ENCODE results near the gene SRA1. TPM values are rescaled to one million over a fixed set of nuclear protein-coding genes. Genes with fewer than 3 reads are reported as not detected.
A peak's percentile ranks its signal among the peaks of the same experiment; 100 is the strongest.

SRA1 gene
- total and polyA plus RNA-seq, 2 of the 13 experiments (the other 11 are each of a cell fraction or from before 2014, with no cell fraction given): 14.2 to 32.8 TPM

GRCh38 chr5:140546851-140547507 lies 10.3 kb downstream of the SRA1 start (continued):
- TF ChIP-seq, protein P1, sequence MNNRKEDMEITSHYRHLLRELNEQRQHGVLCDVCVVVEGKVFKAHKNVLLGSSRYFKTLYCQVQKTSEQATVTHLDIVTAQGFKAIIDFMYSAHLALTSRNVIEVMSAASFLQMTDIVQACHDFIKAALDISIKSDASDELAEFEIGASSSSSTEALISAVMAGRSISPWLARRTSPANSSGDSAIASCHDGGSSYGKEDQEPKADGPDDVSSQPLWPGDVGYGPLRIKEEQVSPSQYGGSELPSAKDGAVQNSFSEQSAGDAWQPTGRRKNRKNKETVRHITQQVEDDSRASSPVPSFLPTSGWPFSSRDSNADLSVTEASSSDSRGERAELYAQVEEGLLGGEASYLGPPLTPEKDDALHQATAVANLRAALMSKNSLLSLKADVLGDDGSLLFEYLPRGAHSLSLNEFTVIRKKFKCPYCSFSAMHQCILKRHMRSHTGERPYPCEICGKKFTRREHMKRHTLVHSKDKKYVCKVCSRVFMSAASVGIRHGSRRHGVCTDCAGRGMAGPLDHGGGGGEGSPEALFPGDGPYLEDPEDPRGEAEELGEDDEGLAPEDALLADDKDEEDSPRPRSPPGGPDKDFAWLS (CRISPR knock-in tag; IDR thresholded peaks at IDR 0.05; ENCODE audit: borderline replicate concordance): no peak
- TF ChIP-seq ATAD3A (CRISPR knock-in tag; IDR thresholded peaks at IDR 0.05) (no peak), ZKSCAN8 (CRISPR knock-in tag; IDR thresholded peaks at IDR 0.05; ENCODE audit: borderline replicate concordance) (no peak), ZFX (CRISPR knock-in tag; IDR thresholded peaks at IDR 0.05; ENCODE audit: low read depth) (peak; percentile 75), NR2C2 (CRISPR knock-in tag; IDR thresholded peaks at IDR 0.05; ENCODE audit: borderline replicate concordance) (0 out of 2 replicates have a peak, but pooled peaks have one; percentile 31), IRF2 (CRISPR knock-in tag; IDR thresholded peaks at IDR 0.05) (no peak; the same call in 1 of the 2 replicates), MAX (IDR thresholded peaks at IDR 0.05) (peak; percentile 23; the same call in 1 of the 2 replicates), ZSCAN9 (CRISPR knock-in tag; IDR thresholded peaks at IDR 0.05; ENCODE audit: borderline replicate concordance) (no peak), SIN3B (IDR thresholded peaks at IDR 0.05; ENCODE audit: low read length) (no peak), FOXO4 (CRISPR knock-in tag; conservative IDR thresholded peaks at IDR 0.05) (no peak), PCBP2 (optimal IDR thresholded peaks at IDR 0.05; ENCODE audit: low read depth, low read length, poor library complexity, severe bottlenecking) (no peak), ATRX (CRISPR knock-in tag; IDR thresholded peaks at IDR 0.05; ENCODE audit: borderline replicate concordance) (no peak), PHF20 (CRISPR knock-in tag; IDR thresholded peaks at IDR 0.05) (no peak; the same call in 1 of the 2 replicates), ZNF562 (CRISPR knock-in tag; IDR thresholded peaks at IDR 0.05; ENCODE audit: borderline replicate concordance) (no peak), PRPF4 (IDR thresholded peaks at IDR 0.05; ENCODE audit: low read depth, low read length, poor library complexity, severe bottlenecking) (no peak), ZNF772 (CRISPR knock-in tag; IDR thresholded peaks at IDR 0.05) (no peak), ETV5 (CRISPR knock-in tag; IDR thresholded peaks at IDR 0.05; ENCODE audit: borderline replicate concordance) (peak; percentile 44; the same call in 1 of the 2 replicates), ISX (CRISPR knock-in tag; conservative IDR thresholded peaks at IDR 0.05) (no peak), TEAD2 (CRISPR knock-in tag; IDR thresholded peaks at IDR 0.05) (no peak), GLI4 (CRISPR knock-in tag; IDR thresholded peaks at IDR 0.05; ENCODE audit: borderline replicate concordance) (peak; percentile 65; the same call in 1 of the 2 replicates)
- TF ChIP-seq, protein P2, sequence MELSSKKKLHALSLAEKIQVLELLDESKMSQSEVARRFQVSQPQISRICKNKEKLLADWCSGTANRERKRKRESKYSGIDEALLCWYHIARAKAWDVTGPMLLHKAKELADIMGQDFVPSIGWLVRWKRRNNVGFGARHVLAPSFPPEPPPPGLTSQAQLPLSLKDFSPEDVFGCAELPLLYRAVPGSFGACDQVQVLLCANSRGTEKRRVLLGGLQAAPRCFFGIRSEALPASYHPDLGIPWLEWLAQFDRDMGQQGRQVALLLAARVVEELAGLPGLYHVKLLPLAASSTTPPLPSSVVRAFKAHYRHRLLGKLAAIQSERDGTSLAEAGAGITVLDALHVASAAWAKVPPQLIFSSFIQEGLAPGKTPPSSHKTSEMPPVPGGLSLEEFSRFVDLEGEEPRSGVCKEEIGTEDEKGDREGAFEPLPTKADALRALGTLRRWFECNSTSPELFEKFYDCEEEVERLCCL (CRISPR knock-in tag; IDR thresholded peaks at IDR 0.05; ENCODE audit: borderline replicate concordance): no peak
- TF ChIP-seq, protein P3, sequence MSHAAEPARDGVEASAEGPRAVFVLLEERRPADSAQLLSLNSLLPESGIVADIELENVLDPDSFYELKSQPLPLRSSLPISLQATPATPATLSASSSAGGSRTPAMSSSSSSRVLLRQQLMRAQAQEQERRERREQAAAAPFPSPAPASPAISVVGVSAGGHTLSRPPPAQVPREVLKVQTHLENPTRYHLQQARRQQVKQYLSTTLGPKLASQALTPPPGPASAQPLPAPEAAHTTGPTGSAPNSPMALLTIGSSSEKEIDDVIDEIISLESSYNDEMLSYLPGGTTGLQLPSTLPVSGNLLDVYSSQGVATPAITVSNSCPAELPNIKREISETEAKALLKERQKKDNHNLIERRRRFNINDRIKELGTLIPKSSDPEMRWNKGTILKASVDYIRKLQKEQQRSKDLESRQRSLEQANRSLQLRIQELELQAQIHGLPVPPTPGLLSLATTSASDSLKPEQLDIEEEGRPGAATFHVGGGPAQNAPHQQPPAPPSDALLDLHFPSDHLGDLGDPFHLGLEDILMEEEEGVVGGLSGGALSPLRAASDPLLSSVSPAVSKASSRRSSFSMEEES (CRISPR knock-in tag; IDR thresholded peaks at IDR 0.05): no peak
- TF ChIP-seq, protein P4, sequence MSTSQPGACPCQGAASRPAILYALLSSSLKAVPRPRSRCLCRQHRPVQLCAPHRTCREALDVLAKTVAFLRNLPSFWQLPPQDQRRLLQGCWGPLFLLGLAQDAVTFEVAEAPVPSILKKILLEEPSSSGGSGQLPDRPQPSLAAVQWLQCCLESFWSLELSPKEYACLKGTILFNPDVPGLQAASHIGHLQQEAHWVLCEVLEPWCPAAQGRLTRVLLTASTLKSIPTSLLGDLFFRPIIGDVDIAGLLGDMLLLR (CRISPR knock-in tag; IDR thresholded peaks at IDR 0.05): no peak

Measured in HepG2 (cell line).